GM21737 (cell line): Measurements from ENCODE around the gene HYAL1.
"Not testable (repeated sequence)": the region's sequence is repeated elsewhere in the genome, so short reads cannot be mapped to it uniquely, and the experiment has no call there.

Source experiments
- ATAC-seq: cut with Tn5 transposase; IDR thresholded peaks from one replicate; pipeline ENCODE4 v1.9.1; 2021; ENCODE audit warnings: mild to moderate bottlenecking, moderate library complexity; ENCODE audit not compliant: unreplicated experiment

Gene HYAL1

DNA sequence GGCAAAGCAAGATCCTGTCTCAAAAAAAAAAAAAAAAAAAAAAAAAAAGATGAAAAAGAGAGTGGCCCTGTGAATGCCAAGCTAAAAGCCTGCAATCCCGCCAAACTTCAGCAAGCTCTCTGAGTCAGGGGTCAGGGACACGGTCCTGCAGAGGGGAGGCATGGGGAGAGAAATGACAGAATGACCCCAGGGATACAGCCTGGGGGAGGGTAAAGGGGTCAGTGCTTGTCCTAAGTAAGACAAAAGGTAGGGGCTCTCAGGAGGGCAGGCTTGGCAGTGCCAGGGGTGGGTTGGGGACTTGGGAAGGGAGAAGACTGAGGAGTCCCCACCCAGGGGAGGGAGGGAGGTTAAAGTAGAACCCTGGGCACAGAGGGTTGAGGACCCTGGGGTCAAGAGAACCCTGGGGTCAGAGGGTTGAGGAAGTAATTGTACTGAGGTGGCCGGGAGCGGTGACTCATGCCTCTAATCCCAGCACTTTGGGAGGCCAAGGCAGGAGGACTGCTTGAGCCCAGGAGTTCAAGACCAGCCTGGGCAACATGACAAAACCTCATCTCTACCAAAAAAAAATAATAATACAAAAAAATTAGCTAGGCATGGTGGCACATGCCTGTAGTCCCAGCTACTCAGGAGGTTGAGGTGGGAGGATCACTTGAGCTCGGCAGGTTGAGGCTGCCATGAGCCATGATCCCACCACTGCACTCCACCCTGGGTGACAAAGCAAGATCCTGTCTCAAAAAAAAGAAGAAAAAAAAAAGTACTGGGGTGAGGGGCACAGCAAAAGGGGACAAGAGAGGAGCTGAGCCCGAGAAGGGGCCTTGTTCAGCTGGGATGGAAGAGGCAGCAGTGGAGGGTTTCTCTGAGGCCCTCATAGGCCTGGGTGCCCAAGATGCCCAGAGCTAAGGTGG is 39.6 kb downstream of the HYAL1 start:
- no peak for ATAC-seq

GRCh38 chr3:50262778-50263177 is 40.6 kb downstream of the HYAL1 start:
- ATAC-seq: no peak

DNA sequence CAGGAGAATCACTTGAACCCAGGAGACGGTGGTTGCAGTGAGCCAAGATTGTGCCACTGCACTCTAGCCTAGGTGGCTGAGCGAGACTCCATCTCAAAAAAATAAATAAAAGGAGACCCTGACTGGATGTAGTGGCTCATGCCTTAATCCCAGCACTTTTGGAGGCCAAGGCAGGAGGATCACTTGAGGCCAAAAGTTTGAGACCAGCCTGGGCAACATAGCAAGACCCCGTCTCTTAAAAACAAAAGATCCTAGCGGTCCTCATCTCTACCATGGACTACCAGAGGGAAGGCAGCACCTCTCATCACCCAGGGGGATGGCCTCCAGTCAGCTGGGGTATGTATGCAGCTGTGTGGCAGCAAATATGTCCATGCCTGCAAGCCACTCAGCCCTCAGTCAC is 41.2 kb downstream of the HYAL1 start:
- ATAC-seq: not testable (repeated sequence)

- ATAC-seq: no peak
Measured at GRCh38 chr3:50261505-50261904, 41.9 kb downstream of the HYAL1 start.

DNA sequence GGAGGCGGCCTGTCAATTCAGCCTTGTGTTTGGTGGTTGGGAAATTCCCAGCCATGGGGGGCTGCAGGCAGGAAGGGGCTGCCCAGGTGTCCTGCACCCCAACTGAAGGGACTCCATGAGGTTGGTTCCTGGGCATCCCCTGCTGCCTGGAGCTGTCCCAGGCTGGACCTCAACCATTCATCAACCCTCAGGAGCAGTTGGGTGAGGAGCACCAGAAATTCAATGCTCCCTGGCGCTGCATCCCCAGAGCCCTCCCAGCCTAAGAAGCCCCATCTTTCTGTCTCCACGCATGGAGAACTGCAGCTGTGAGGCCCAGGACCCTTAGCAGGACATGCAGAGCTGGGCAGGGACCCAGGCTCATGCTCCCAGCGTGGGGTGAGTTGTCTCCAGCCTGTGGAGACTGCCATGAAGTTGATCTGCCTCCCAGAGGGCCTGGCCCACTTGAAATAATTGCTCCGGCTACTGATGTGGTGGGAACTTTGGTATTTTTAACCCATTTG is 42.4 kb downstream of the HYAL1 start:
- no peak for ATAC-seq

GRCh38 chr3:50260027-50260941 is 43.1 kb downstream of the HYAL1 start:
- ATAC-seq: peak; percentile 84

GRCh38 chr3:50259432-50260026 is 43.8 kb downstream of the HYAL1 start:
- ATAC-seq: no peak

- no peak for ATAC-seq
Measured at GRCh38 chr3:50258979-50259378, 44.4 kb downstream of the HYAL1 start.

GRCh38 chr3:50258029-50258680 is 45.2 kb downstream of the HYAL1 start:
- no peak for ATAC-seq

- no peak for ATAC-seq
Measured at GRCh38 chr3:50256978-50257890, 46.1 kb downstream of the HYAL1 start.

DNA sequence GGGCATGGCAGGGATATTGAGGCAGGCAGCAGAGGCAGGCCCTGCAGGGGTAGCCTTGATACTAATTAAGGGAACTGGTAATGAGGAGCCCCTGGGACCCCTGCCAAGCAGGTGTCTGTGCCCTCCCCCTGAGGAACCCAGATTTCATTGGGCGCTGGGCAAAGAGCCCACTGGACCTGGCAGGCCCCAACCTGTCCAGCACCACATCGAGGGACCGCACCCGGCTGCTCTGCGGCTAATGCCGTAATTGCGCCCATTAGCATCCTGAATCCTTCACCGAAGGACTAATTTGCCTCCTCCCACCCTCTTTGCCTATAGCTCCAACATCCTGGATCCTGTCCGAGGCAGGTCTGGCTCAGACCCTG is 48.1 kb downstream of the HYAL1 start:
- ATAC-seq: no peak

- ATAC-seq: no peak
Measured at GRCh38 chr3:50254577-50255250, 48.7 kb downstream of the HYAL1 start.

DNA sequence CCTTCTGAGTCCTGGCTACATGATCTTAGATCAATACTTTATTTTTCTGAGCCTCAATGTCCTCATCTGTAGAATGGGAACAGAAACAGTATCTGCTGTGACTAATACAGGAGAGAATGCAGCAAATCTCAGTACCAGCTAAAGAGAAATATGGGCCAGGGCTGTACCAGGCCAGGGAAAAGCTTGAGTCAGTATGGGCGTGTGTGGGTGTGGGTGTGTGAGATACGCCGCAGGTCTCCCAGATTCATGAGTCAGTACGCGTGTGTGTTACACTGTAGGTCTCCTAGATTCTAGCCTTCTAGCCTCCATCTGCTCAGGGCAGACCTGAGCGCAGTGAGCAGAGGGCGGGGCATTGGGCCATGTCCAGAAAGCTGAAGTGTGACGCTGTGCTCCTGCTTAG is 52.2 kb downstream of the HYAL1 start:
- no peak for ATAC-seq

DNA sequence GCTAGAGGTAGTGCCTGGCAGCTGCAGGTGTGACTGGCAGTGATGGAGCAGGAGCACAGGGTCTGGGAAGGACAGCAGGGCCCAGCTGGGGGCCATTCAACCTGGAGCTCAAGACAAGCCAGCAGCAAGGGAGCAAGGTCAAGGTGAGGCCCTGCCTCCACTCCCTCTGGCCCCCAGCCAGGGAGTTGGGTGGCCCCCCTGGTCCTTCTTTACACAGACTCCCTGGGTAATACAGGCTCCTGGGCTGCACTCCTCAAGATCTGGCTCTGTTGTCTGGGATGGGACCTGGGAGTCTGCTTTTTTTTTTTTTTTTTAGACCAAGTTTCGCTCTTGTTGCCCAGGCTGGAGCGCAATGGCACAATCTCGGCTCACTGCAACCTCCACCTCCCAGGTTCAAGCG is 52.9 kb downstream of the HYAL1 start:
- ATAC-seq: no peak
